BLaER1 treated with 17β-estradiol and CSF1 and Interleukin-3, amounts not matched to agents 10 nM and 100 nM (cell line): Measurements from ENCODE around the gene HSPG2.

Experiments used
- H3K27ac ChIP-seq, 11 experiments: shearing (Covaris generic); formaldehyde crosslinking; 2 replicates each; pipeline ENCODE4 v1.8.1; 2022
- H3K27me3 ChIP-seq, 11 experiments: shearing (Covaris generic); formaldehyde crosslinking; 2 replicates each; pipeline ENCODE4 v1.8.1; 2022
- H3K36me3 ChIP-seq, 11 experiments: shearing (Covaris generic); formaldehyde crosslinking; 2 replicates each; pipeline ENCODE4 v1.8.1; 2022
- H3K4me1 ChIP-seq, 10 experiments: shearing (Covaris generic); formaldehyde crosslinking; 2 replicates each; pipeline ENCODE4 v1.8.1; 2022
- H3K4me2 ChIP-seq, 11 experiments: shearing (Covaris generic); formaldehyde crosslinking; 2 replicates each; pipeline ENCODE4 v1.8.1; 2022
- H3K4me3 ChIP-seq, 10 experiments: shearing (Covaris generic); formaldehyde crosslinking; 2 replicates each; pipeline ENCODE4 v1.8.1; 2022
- H3K9ac ChIP-seq, 11 experiments: shearing (Covaris generic); formaldehyde crosslinking; 2 replicates each; pipeline ENCODE4 v1.8.1; 2022
- H3K9me3 ChIP-seq, 11 experiments: shearing (Covaris generic); formaldehyde crosslinking; replicated peaks in 1 of 11; 2 replicates each; pipeline ENCODE4 v1.8.1; 2022
- H4K20me1 ChIP-seq, 11 experiments: shearing (Covaris generic); formaldehyde crosslinking; 2 replicates each; pipeline ENCODE4 v1.8.1; 2022
- Cebpa-rat ChIP-seq, 11 experiments: shearing (Covaris generic); IDR thresholded peaks; 2 replicates each; pipeline ENCODE4 v1.8.1; 2022

The HSPG2 gene

GRCh38 chr1:21904454-21904703, 32.7 kb downstream of the HSPG2 start:
- Histone ChIP-seq H3K27ac (peak overlapping the region in 10 of 11 experiments; percentile 18 to 93 (median 90); a peak in 19 of 22 replicates), H3K36me3 (no peaks in the 10 kb centered on the region), H3K9ac (peak overlapping the region in 9 of 11 experiments; percentile 40 to 83 (median 72); a peak in 18 of 22 replicates), H3K4me3 (peak overlapping the region in 1 of 10 experiments; percentile 1; a peak in 1 of 20 replicates), H3K9me3 (no peaks in the 10 kb centered on the region), H3K4me2 (peak overlapping the region; percentile 69 to 95 (median 86)), H3K4me1 (peaks cover 86 to 100% (median 100%) of the 10 kb centered on the region in 10 experiments), H3K27me3 (no peaks in the 10 kb centered on the region), H4K20me1 (no peaks in the 10 kb centered on the region)
- TF ChIP-seq Cebpa-rat (IDR thresholded peaks at IDR 0.05): no peak

- Histone ChIP-seq H3K9ac (peak overlapping the region in 9 of 11 experiments; percentile 40 to 83 (median 72); a peak in 17 of 22 replicates), H3K27ac (peak overlapping the region in 10 of 11 experiments; percentile 18 to 93 (median 90); a peak in 19 of 22 replicates), H3K4me3 (no peak overlapping the region; a peak in 1 of 20 replicates), H4K20me1 (no peaks in the 10 kb centered on the region; a peak in 1 of 22 replicates), H3K9me3 (no peaks in the 10 kb centered on the region), H3K27me3 (no peaks in the 10 kb centered on the region), H3K4me1 (peaks cover 81 to 100% (median 100%) of the 10 kb centered on the region in 10 experiments), H3K4me2 (peak overlapping the region; percentile 77 to 95 (median 89)), H3K36me3 (no peaks in the 10 kb centered on the region)
- no peak for TF ChIP-seq Cebpa-rat (IDR thresholded peaks at IDR 0.05)
Observed at GRCh38 chr1:21903638-21904453, 33.3 kb downstream of the HSPG2 start.

- Histone ChIP-seq H3K9me3 (no peaks in the 10 kb centered on the region), H3K4me3 (peak overlapping the region in 2 of 10 experiments; percentile 28 to 34; a peak in 3 of 20 replicates), H3K4me2 (peak overlapping the region; percentile 63 to 95 (median 89)), H4K20me1 (no peaks in the 10 kb centered on the region; a peak in 2 of 22 replicates), H3K36me3 (peaks cover 0 to 6% (median 0%) of the 10 kb centered on the region in 11 experiments; a peak in 2 of 22 replicates), H3K4me1 (peaks cover 74 to 100% (median 100%) of the 10 kb centered on the region in 10 experiments), H3K27ac (peak overlapping the region; percentile 28 to 93 (median 89); a peak in 21 of 22 replicates), H3K9ac (peak overlapping the region; percentile 20 to 83 (median 74); a peak in 20 of 22 replicates), H3K27me3 (no peaks in the 10 kb centered on the region)
- no peak for TF ChIP-seq Cebpa-rat (IDR thresholded peaks at IDR 0.05)
Observed at GRCh38 chr1:21902026-21903012, 34.8 kb downstream of the HSPG2 start.

- Histone ChIP-seq H3K36me3 (peaks cover 0 to 6% (median 0%) of the 10 kb centered on the region in 11 experiments; a peak in 2 of 22 replicates), H4K20me1 (no peaks in the 10 kb centered on the region; a peak in 2 of 22 replicates), H3K4me1 (peaks cover 71 to 100% (median 100%) of the 10 kb centered on the region in 10 experiments), H3K9me3 (no peaks in the 10 kb centered on the region), H3K4me3 (peak overlapping the region in 2 of 10 experiments; percentile 14 to 28; a peak in 3 of 20 replicates), H3K9ac (peak overlapping the region in 10 of 11 experiments; percentile 20 to 83 (median 74); a peak in 19 of 22 replicates), H3K27me3 (no peaks in the 10 kb centered on the region), H3K27ac (peak overlapping the region in 10 of 11 experiments; percentile 46 to 93 (median 90); a peak in 19 of 22 replicates), H3K4me2 (peak overlapping the region; percentile 63 to 95 (median 89))
- TF ChIP-seq Cebpa-rat (IDR thresholded peaks at IDR 0.05): no peak
Observed at GRCh38 chr1:21901473-21901847, 35.6 kb downstream of the HSPG2 start.

- Histone ChIP-seq H4K20me1 (no peaks in the 10 kb centered on the region; a peak in 2 of 22 replicates), H3K4me2 (peak overlapping the region; percentile 63 to 95 (median 89)), H3K36me3 (peaks cover 0 to 9% (median 0%) of the 10 kb centered on the region in 11 experiments; a peak in 5 of 22 replicates), H3K9me3 (no peaks in the 10 kb centered on the region), H3K9ac (peak overlapping the region in 8 of 11 experiments; percentile 61 to 83 (median 76); a peak in 15 of 22 replicates), H3K27ac (peak overlapping the region in 9 of 11 experiments; percentile 76 to 93 (median 90); a peak in 18 of 22 replicates), H3K27me3 (no peaks in the 10 kb centered on the region), H3K4me3 (no peak overlapping the region; a peak in 1 of 20 replicates), H3K4me1 (peaks cover 66 to 100% (median 100%) of the 10 kb centered on the region in 10 experiments)
- TF ChIP-seq Cebpa-rat (IDR thresholded peaks at IDR 0.05): no peak
Observed at GRCh38 chr1:21900766-21901472, 36.2 kb downstream of the HSPG2 start.

- H3K36me3 ChIP-seq: peaks cover 0 to 18% (median 8%) of the 10 kb centered on the region in 11 experiments; a peak in 10 of 22 replicates
- no peak for TF ChIP-seq Cebpa-rat (IDR thresholded peaks at IDR 0.05)
- peak overlapping the region in 10 of 11 experiments; percentile 11 to 93 (median 90); a peak in 19 of 22 replicates for H3K27ac ChIP-seq
- H3K27me3 ChIP-seq: no peaks in the 10 kb centered on the region
- H3K4me1 ChIP-seq: peaks cover 57 to 100% (median 98%) of the 10 kb centered on the region in 10 experiments
- H3K4me3 ChIP-seq: peak overlapping the region in 3 of 10 experiments; percentile 10 to 33 (median 17); a peak in 4 of 20 replicates
- H3K9me3 ChIP-seq: no peaks in the 10 kb centered on the region
- peak overlapping the region; percentile 56 to 95 (median 89) for H3K4me2 ChIP-seq
- no peaks in the 10 kb centered on the region; a peak in 2 of 22 replicates for H4K20me1 ChIP-seq
- peak overlapping the region; percentile 29 to 83 (median 61); a peak in 19 of 22 replicates for H3K9ac ChIP-seq
Observed at GRCh38 chr1:21899987-21900386, 37.1 kb downstream of the HSPG2 start.

- peak overlapping the region; percentile 56 to 95 (median 89) for H3K4me2 ChIP-seq
Observed at GRCh38 chr1:21899267-21899810, 37.8 kb downstream of the HSPG2 start.

More at GRCh38 chr1:21899267-21899810, 37.8 kb downstream of the HSPG2 start:
- H3K9me3 ChIP-seq: no peaks in the 10 kb centered on the region
- H3K4me3 ChIP-seq: peak overlapping the region in 2 of 10 experiments; percentile 17 to 33; a peak in 4 of 20 replicates
- H3K27me3 ChIP-seq: no peaks in the 10 kb centered on the region
- H4K20me1 ChIP-seq: no peaks in the 10 kb centered on the region; a peak in 2 of 22 replicates
- H3K9ac ChIP-seq: peak overlapping the region in 10 of 11 experiments; percentile 29 to 83 (median 68); a peak in 16 of 22 replicates
- peak overlapping the region in 8 of 11 experiments; percentile 84 to 93 (median 90); a peak in 16 of 22 replicates for H3K27ac ChIP-seq
- H3K4me1 ChIP-seq: peaks cover 51 to 100% (median 97%) of the 10 kb centered on the region in 10 experiments
- peaks cover 0 to 24% (median 13%) of the 10 kb centered on the region in 11 experiments; a peak in 10 of 22 replicates for H3K36me3 ChIP-seq
- no peak for TF ChIP-seq Cebpa-rat (IDR thresholded peaks at IDR 0.05)
